C4-2B (cell line): ENCODE measurements around the gene PCDHGA6.

Experiments used
- CTCF ChIP-seq: fragments of 450-650 bp; conservative IDR thresholded peaks from 2 replicates; pipeline ENCODE4 v1.5.1; 2017; ENCODE audit warnings: mild to moderate bottlenecking
- ZFX ChIP-seq: fragments of 450-650 bp; IDR thresholded peaks from 2 replicates; pipeline ENCODE4 v1.6.1; 2017

GRCh38 chr5:141419074-141419880, 45.6 kb downstream of the PCDHGA6 start:
- TF ChIP-seq CTCF (no peak), ZFX (no peak)
